ENCODE measurements around the gene PPIL6.

DNA sequence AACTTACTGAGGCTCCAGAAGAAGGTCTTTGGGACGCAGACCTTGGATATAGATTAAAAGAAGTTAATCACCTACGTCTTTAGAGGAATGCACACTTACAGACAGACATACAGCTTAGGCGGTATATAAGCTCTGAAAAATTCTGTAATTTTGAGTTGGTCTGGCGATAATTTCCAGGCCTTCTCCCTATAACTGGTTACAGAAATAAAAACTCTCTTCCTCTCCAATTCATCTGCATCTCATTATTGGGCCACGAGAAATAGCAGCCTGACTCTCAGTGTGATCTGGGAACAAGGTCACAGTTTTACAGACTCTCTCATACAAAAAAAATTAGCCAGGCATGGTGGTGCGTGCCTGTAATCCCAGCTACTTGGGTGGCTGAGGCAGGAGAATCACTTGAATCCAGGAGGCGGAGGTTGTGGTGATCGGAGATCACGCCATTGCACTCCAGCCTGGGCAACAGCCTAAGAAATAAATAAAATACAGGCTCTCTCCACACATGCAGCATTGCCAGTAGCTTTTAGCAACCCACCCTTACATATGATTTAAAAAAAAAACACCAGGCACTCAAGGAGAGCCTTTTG lies 37.9 kb upstream of the PPIL6 start:
- TF ChIP-seq CTCF (IDR thresholded peaks at IDR 0.05) (no peak), POLR2A (IDR thresholded peaks at IDR 0.05) (no peak)
